ENCODE measurements around the gene LRRC8E.
"Not testable (repeated sequence)": the region's sequence is repeated elsewhere in the genome, so short reads cannot be mapped to it uniquely, and the experiment has no call there.

Gene LRRC8E

GRCh38 chr19:7887408-7888144 lies 734 bp upstream of the LRRC8E start:
- no peak for DNase-seq (ENCODE audit: low spot score)

DNA sequence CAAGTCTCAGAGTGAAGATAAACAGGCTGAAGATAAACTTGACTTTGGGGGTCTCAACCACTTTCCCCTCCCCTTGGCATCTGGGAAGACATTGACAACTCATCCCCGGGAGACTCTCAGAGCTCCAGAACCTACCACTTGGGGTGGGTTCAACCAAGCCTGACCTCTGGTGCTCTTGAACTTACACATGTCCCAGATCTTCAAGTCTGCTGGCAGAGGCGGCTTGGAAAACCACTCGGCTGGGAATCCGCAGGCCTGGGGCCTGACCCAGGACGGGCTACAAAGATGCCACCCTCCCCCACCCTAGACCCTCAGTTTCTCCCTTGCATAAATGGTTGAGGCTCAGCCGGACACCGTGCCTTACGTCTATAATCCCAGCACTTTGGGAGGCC lies 512 bp downstream of the LRRC8E start:
- no peak for DNase-seq (ENCODE audit: low spot score)

- not testable (repeated sequence) for DNase-seq (ENCODE audit: low spot score)
These were observed 5.2 kb downstream of the LRRC8E start for GRCh38 chr19:7893362-7894101.

GRCh38 chr19:7894612-7895309 lies 6.5 kb downstream of the LRRC8E start:
- no peak for DNase-seq (ENCODE audit: low spot score)

DNA sequence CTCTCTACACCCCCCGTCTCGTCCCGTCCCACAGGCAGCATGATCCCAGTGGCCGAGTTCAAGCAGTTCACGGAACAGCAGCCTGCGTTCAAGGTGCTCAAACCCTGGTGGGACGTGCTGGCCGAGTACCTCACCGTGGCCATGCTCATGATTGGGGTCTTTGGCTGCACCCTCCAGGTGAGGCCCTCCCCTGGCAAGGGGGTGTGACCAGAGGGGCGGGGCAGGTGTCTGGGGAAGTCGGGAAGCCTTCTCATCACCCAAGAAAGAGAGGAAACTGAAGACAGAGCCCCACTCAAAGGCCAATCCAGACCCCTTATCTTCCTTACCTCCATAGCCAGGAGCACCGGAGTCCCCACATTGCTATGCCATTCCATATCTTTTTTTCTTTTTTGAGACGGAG lies 7.3 kb downstream of the LRRC8E start:
- DNase-seq (ENCODE audit: low spot score), result no peak

- DNase-seq (ENCODE audit: low spot score), result no peak
These were observed 9.0 kb downstream of the LRRC8E start for GRCh38 chr19:7897292-7897691.

DNA sequence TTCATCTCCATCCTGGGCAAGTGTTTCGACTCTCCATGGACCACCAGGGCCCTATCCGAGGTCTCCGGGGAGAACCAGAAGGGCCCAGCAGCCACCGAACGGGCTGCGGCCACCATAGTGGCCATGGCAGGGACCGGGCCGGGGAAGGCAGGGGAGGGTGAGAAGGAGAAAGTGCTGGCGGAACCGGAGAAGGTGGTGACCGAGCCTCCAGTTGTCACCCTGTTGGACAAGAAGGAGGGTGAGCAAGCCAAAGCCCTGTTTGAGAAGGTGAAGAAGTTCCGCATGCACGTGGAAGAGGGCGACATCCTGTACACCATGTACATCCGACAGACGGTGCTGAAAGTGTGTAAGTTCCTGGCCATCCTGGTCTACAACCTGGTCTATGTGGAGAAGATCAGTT lies 10.7 kb downstream of the LRRC8E start:
- no peak for DNase-seq (ENCODE audit: low spot score)

GRCh38 chr19:7899751-7900378 lies 11.6 kb downstream of the LRRC8E start:
- DNase-seq (ENCODE audit: low spot score), result no peak

GRCh38 chr19:7900401-7900870 lies 12.1 kb downstream of the LRRC8E start:
- DNase-seq (ENCODE audit: low spot score), result no peak

DNA sequence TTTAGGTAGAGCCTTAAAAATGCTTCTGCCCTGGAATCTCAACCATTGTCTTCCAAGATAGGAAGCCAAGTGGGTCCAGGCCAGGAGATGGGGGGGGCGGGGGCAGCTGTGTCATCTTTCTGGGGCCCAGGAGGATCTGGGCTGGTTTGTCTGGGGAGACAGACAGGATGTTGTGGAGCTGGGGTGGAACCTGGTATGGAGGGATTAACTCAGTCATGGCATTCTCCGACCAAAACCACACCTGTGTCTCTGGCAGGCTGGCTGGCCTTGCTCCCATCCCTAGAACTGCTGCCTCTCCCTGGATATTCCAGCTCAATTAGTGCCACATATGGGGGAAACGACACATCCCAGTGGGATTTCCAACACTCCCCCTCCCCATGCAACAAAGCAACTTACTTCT lies 12.6 kb downstream of the LRRC8E start:
- DNase-seq (ENCODE audit: low spot score), result no peak

DNA sequence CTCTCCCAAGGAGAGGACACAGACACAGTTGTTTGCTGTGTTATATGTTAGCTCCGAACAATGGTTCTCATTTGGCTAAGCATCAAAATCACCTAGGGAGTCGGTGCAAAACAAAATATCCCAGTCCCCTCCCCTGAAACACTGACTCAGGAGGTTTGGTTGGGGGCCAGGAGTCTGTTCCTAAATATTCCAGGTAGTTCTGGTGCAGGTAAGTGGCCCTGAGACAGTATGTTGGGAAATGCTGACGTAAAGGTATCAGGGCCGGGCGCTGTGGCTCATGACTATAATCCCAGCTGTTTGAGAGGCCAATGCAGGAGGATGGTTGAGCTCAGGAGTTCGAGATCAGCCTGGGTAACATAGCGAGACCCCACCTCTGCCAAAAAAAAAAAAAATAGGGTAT lies 13.0 kb downstream of the LRRC8E start:
- DNase-seq (ENCODE audit: low spot score), result no peak

DNA sequence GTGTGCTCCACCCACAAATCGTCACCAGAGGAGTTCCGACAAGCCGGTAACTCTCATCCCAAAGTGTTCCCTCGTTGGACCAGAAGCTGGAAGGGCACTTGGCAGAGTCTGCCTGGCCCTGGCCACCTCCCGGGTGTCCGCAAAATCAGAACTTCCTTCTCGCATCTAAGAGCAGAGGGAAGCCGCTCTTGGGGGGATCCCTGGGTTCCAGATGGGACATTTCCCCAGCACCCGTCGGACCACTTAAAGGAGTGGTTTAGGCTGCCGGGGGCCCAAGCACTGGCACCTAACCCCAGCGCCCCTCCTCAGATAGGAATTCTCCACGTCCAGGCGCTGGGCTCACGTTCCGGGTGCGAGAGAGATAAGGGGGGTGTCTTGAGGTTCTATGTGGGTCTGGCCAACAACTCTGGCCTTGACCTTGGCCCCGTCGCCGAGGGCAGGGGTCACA lies 14.5 kb downstream of the LRRC8E start:
- DNase-seq (ENCODE audit: low spot score), result no peak

GRCh38 chr19:7903244-7904073 lies 15.1 kb downstream of the LRRC8E start, which contains the start of gene MAP2K7:
Gene MAP2K7, plus strand, starts transcription at chr19:7903877. Its CDS starts 68 bp downstream, at chr19:7903945.
- peak; percentile 100 for DNase-seq (ENCODE audit: low spot score)

- peak; percentile 58 for DNase-seq (ENCODE audit: low spot score)
These were observed 16.0 kb downstream of the LRRC8E start for GRCh38 chr19:7904074-7905020.

- no peak for DNase-seq (ENCODE audit: low spot score)
These were observed 17.0 kb downstream of the LRRC8E start for GRCh38 chr19:7905268-7905667.

- DNase-seq (ENCODE audit: low spot score), result no peak
These were observed 17.5 kb downstream of the LRRC8E start for GRCh38 chr19:7905859-7906258.

GRCh38 chr19:7907122-7907521 lies 18.8 kb downstream of the LRRC8E start:
- DNase-seq (ENCODE audit: low spot score), result no peak

GRCh38 chr19:7907544-7907943 lies 19.2 kb downstream of the LRRC8E start:
- no peak for DNase-seq (ENCODE audit: low spot score)

GRCh38 chr19:7908078-7908699 lies 19.9 kb downstream of the LRRC8E start:
- DNase-seq (ENCODE audit: low spot score), result no peak

All from hepatic stellate cell (primary cell).